GM19467 (cell line): Measurements from ENCODE around the gene RPTOR.

Experiments used
- ATAC-seq: cut with Tn5 transposase; IDR thresholded peaks from one replicate; pipeline ENCODE4 v1.9.1; 2021; ENCODE audit warnings: mild to moderate bottlenecking, moderate library complexity; ENCODE audit not compliant: unreplicated experiment

RPTOR gene

GRCh38 chr17:80663781-80664206 lies 119.2 kb downstream of the RPTOR start:
- no peak for ATAC-seq

- no peak for ATAC-seq
These were observed 119.7 kb downstream of the RPTOR start for GRCh38 chr17:80664217-80664790.

- ATAC-seq = no peak
These were observed 121.2 kb downstream of the RPTOR start for GRCh38 chr17:80665792-80666191.

GRCh38 chr17:80666867-80667266 lies 122.2 kb downstream of the RPTOR start:
- no peak for ATAC-seq

- ATAC-seq = no peak
These were observed 123.0 kb downstream of the RPTOR start for GRCh38 chr17:80667462-80668277.

- no peak for ATAC-seq
These were observed 123.9 kb downstream of the RPTOR start for GRCh38 chr17:80668375-80669148.

GRCh38 chr17:80671039-80671824 lies 126.6 kb downstream of the RPTOR start:
- ATAC-seq = no peak

GRCh38 chr17:80671825-80672110 lies 127.1 kb downstream of the RPTOR start:
- no peak for ATAC-seq

GRCh38 chr17:80673152-80673920 lies 128.7 kb downstream of the RPTOR start:
- no peak for ATAC-seq

GRCh38 chr17:80675438-80676095 lies 130.9 kb downstream of the RPTOR start:
- no peak for ATAC-seq

GRCh38 chr17:80676096-80676466 lies 131.4 kb downstream of the RPTOR start:
- no peak for ATAC-seq

GRCh38 chr17:80676564-80676963 lies 131.9 kb downstream of the RPTOR start:
- no peak for ATAC-seq

- ATAC-seq = no peak
These were observed 132.6 kb downstream of the RPTOR start for GRCh38 chr17:80677214-80677756.

GRCh38 chr17:80679816-80680215 lies 135.2 kb downstream of the RPTOR start:
- ATAC-seq = no peak

- no peak for ATAC-seq
These were observed 136.6 kb downstream of the RPTOR start for GRCh38 chr17:80681215-80681614.

GRCh38 chr17:80682372-80682771 lies 137.7 kb downstream of the RPTOR start:
- ATAC-seq = no peak

- ATAC-seq = no peak
These were observed 139.0 kb downstream of the RPTOR start for GRCh38 chr17:80683625-80684104.

GRCh38 chr17:80687839-80688238 lies 143.2 kb downstream of the RPTOR start:
- no peak for ATAC-seq

- no peak for ATAC-seq
These were observed 144.5 kb downstream of the RPTOR start for GRCh38 chr17:80689129-80689619.
